Subcutaneous preadipocyte (primary cell): Measurements from ENCODE around the gene ZNRF3. TPM values are rescaled to one million over a fixed set of nuclear protein-coding genes. Genes with fewer than 3 reads are reported as not detected.

Experiments used
- small RNA-seq: library from RNA; depleted of rRNA; stranded (forward); fragments of <200 nt; gene quantifications from one replicate; pipeline ENCODE3, GENCODE V24; 2012
- total RNA-seq: library from RNA; depleted of rRNA; stranded (reverse); fragments of >200 nt; gene quantifications from 2 replicates; pipeline ENCODE4 v1.2.3, GENCODE V29; 2012

Gene ZNRF3
- total RNA-seq = 5.9 and 8.2 TPM in 2 replicates

GRCh38 chr22:28882878-28883656 lies at the start of gene ZNRF3:
Gene ZNRF3, plus strand, starts transcription at chr22:28883572. Its CDS starts 195 bp downstream, at chr22:28883767.

GRCh38 chr22:29061773-29062172 lies 178.4 kb downstream of the ZNRF3 start, which contains the start of gene C22orf31:
Gene C22orf31, minus strand, starts transcription at chr22:29061831. Its CDS starts 39 bp downstream, at chr22:29061792.

GRCh38 chr22:29072979-29073617 lies 189.7 kb downstream of the ZNRF3 start, which contains the start of gene KREMEN1:
Gene KREMEN1, plus strand, starts transcription at chr22:29073035. Its CDS starts 96 bp downstream, at chr22:29073131.

Small RNA genes lying within 50 kb of the gene (small RNA-seq; reads per million reads assigned to genes)
- not detected for gene Z93930.1

Other genes starting within 250 kb of the ZNRF3 start
- gene TTC28, start 203.7 kb upstream of the ZNRF3 start, total RNA-seq = 20.2 and 24.2 TPM in 2 replicates
- gene CHEK2, start 141.8 kb upstream of the ZNRF3 start, total RNA-seq = 23.5 and 25.8 TPM in 2 replicates
- 15.2 and 16.5 TPM in 2 replicates for gene HSCB, start 141.5 kb upstream of the ZNRF3 start, total RNA-seq
- gene CCDC117, start 110.9 kb upstream of the ZNRF3 start, total RNA-seq = 13.6 and 17.4 TPM in 2 replicates
- gene XBP1, start 83.0 kb upstream of the ZNRF3 start, total RNA-seq = 93.3 and 140 TPM in 2 replicates
- gene C22orf31, start 178.3 kb downstream of the ZNRF3 start, total RNA-seq = not detected in 2 replicates
- 4.7 and 5.9 TPM in 2 replicates for gene KREMEN1, start 189.5 kb downstream of the ZNRF3 start, total RNA-seq